22Rv1 (cell line): ENCODE measurements around the gene MEDAG.

Source experiments
- H3K27ac ChIP-seq: fragments of 450-650 bp; 2 replicates; pipeline ENCODE4 v1.5.1; 2017
- CTCF ChIP-seq: fragments of 450-650 bp; IDR thresholded peaks from 2 replicates; pipeline ENCODE4 v1.5.1; 2017; ENCODE audit warnings: mild to moderate bottlenecking
- ZFX ChIP-seq: fragments of 450-650 bp; IDR thresholded peaks from 2 replicates; pipeline ENCODE4 v1.6.1; 2017; ENCODE audit warnings: antibody characterized with exemption, borderline replicate concordance

The MEDAG gene

GRCh38 chr13:30933354-30933670 lies 27.2 kb downstream of the MEDAG start:
- TF ChIP-seq CTCF (no peak), ZFX (no peak)
- H3K27ac ChIP-seq = no peak overlapping the region

- TF ChIP-seq CTCF = no peak
- no peak for TF ChIP-seq ZFX
- no peak overlapping the region for H3K27ac ChIP-seq
Observed at GRCh38 chr13:30934381-30934780, 28.3 kb downstream of the MEDAG start.

- no peak overlapping the region for H3K27ac ChIP-seq
- no peak for TF ChIP-seq CTCF
- no peak for TF ChIP-seq ZFX
Observed at GRCh38 chr13:30934803-30935202, 28.7 kb downstream of the MEDAG start.

GRCh38 chr13:30936971-30937370 lies 30.9 kb downstream of the MEDAG start:
- no peak for TF ChIP-seq ZFX
- TF ChIP-seq CTCF = no peak
- no peak overlapping the region for H3K27ac ChIP-seq

- TF ChIP-seq CTCF (no peak), ZFX (no peak)
- H3K27ac ChIP-seq = no peak overlapping the region
Observed at GRCh38 chr13:30943881-30944280, 37.8 kb downstream of the MEDAG start.

GRCh38 chr13:30957258-30957943 lies 51.3 kb downstream of the MEDAG start:
- no peak for TF ChIP-seq ZFX
- TF ChIP-seq CTCF = no peak
- H3K27ac ChIP-seq = no peak overlapping the region

- no peak overlapping the region for H3K27ac ChIP-seq
- TF ChIP-seq ZFX = no peak
- no peak for TF ChIP-seq CTCF
Observed at GRCh38 chr13:30959678-30960077, 53.6 kb downstream of the MEDAG start.
